ENCODE results near the gene TSPO. TPM values are rescaled to one million over a fixed set of nuclear protein-coding genes. Genes with fewer than 3 reads are reported as not detected.

Gene TSPO
- total RNA-seq, 2 donors from 2014 or later: 113 to 225 TPM

GRCh38 chr22:43209971-43210370 lies 58.6 kb downstream of the TSPO start:
- Histone ChIP-seq H3K27me3 (no peaks in the 10 kb centered on the region), H3K27ac (no peak overlapping the region), H3K4me1 (no peaks in the 10 kb centered on the region), H3K36me3 (replicated peaks in 1 of 2; ENCODE audit: insufficient read depth in 1 of 2, low read depth in 2 of 2) (no peaks in the 10 kb centered on the region), H3K4me3 (no peak overlapping the region), H3K9me3 (no peaks in the 10 kb centered on the region)
- intact Hi-C loops (cut with DNase I): no loop called here
- DNase-seq: no peak
- 68 to 91% methylated on average over 8 to 20 of the region's 22 CpGs for WGBS, 2 donors
- no peak for ATAC-seq
- TF ChIP-seq CTCF (IDR thresholded peaks at IDR 0.05) (no peak), POLR2A (IDR thresholded peaks at IDR 0.05) (no peak)

- no peak for DNase-seq
- Histone ChIP-seq H3K4me3 (no peak overlapping the region), H3K4me1 (no peaks in the 10 kb centered on the region), H3K27ac (no peak overlapping the region), H3K9me3 (no peaks in the 10 kb centered on the region), H3K27me3 (no peaks in the 10 kb centered on the region), H3K36me3 (replicated peaks in 1 of 2; ENCODE audit: insufficient read depth in 1 of 2, low read depth in 2 of 2) (no peaks in the 10 kb centered on the region)
- intact Hi-C loops (cut with DNase I): no loop called here
- WGBS, 2 donors: 75 to 84% methylated on average over 33 of the region's 34 CpGs
- TF ChIP-seq CTCF (IDR thresholded peaks at IDR 0.05) (no peak), POLR2A (IDR thresholded peaks at IDR 0.05) (no peak)
- ATAC-seq: no peak
These were observed 59.5 kb downstream of the TSPO start for GRCh38 chr22:43210631-43211515.

GRCh38 chr22:43211941-43212433 lies 60.6 kb downstream of the TSPO start:
- Histone ChIP-seq H3K36me3 (replicated peaks in 1 of 2; ENCODE audit: insufficient read depth in 1 of 2, low read depth in 2 of 2) (no peaks in the 10 kb centered on the region), H3K9me3 (no peaks in the 10 kb centered on the region)
- 64 to 73% methylated on average over 4 to 13 of the region's 13 CpGs for WGBS, 2 donors

GRCh38 chr22:43212434-43212952 lies 61.1 kb downstream of the TSPO start:
- 69 to 77% methylated on average over 7 to 21 of the region's 23 CpGs for WGBS, 2 donors
- H3K4me1 ChIP-seq: no peaks in the 10 kb centered on the region
- no peaks in the 10 kb centered on the region for H3K9me3 ChIP-seq
- H3K36me3 ChIP-seq (replicated peaks in 1 of 2; ENCODE audit: insufficient read depth in 1 of 2, low read depth in 2 of 2): no peaks in the 10 kb centered on the region
- H3K27me3 ChIP-seq: no peaks in the 10 kb centered on the region
- DNase-seq (no peak), ATAC-seq (no peak)
- no peak overlapping the region for H3K4me3 ChIP-seq
- intact Hi-C loops (cut with DNase I): no loop called here
- TF ChIP-seq CTCF (IDR thresholded peaks at IDR 0.05) (no peak), POLR2A (IDR thresholded peaks at IDR 0.05) (no peak)
- no peak overlapping the region for H3K27ac ChIP-seq

More at GRCh38 chr22:43211941-43212433, 60.6 kb downstream of the TSPO start:
- ATAC-seq: no peak
- Histone ChIP-seq H3K4me1 (no peaks in the 10 kb centered on the region), H3K27ac (no peak overlapping the region), H3K27me3 (no peaks in the 10 kb centered on the region), H3K4me3 (no peak overlapping the region)
- intact Hi-C loops (cut with DNase I): no loop called here
- no peak for DNase-seq
- TF ChIP-seq CTCF (IDR thresholded peaks at IDR 0.05) (no peak), POLR2A (IDR thresholded peaks at IDR 0.05) (no peak)

Other genes with a start within 250 kb of the TSPO start
- 100 to 1,000 TPM; 117 to 118 TPM for gene PACSIN2, start 136.4 kb upstream of the TSPO start, total RNA-seq
- gene TTLL1, start 62.2 kb upstream of the TSPO start, total RNA-seq: 1 to 10 TPM; 2.0 to 7.0 TPM
- gene BIK, start 40.8 kb upstream of the TSPO start, total RNA-seq: 10 to 100 TPM in 1 of 2 donors, 1 to 10 TPM in 1; 1.6 to 11.5 TPM
- gene MCAT, start 8.2 kb upstream of the TSPO start, total RNA-seq: 10 to 100 TPM; 28.8 to 50.8 TPM
- 10 to 100 TPM; 21.0 to 25.1 TPM for gene TTLL12, start 35.6 kb downstream of the TSPO start, total RNA-seq
- under 1 TPM; under 0.01 to 0.26 TPM for gene SCUBE1, start 191.8 kb downstream of the TSPO start, total RNA-seq